ACC112 (cell line): ENCODE data around the gene SMG6.
"Not testable (repeated sequence)": the region's sequence is repeated elsewhere in the genome, so short reads cannot be mapped to it uniquely, and the experiment has no call there.

ENCODE experiments used
- H2AFZ ChIP-seq: fragments of 200-600 bp; sonication (generic); one replicate; pipeline ENCODE4 v1.6.0; 2017; ENCODE audit warnings: antibody characterized with exemption, low read length; ENCODE audit not compliant: unreplicated experiment
- H3K27ac ChIP-seq: fragments of 200-600 bp; sonication (generic); 2 replicates; pipeline ENCODE4 v1.5.1; 2014; ENCODE audit warnings: low read depth, mild to moderate bottlenecking, antibody characterized with exemption, low read length, moderate library complexity
- H3K27me3 ChIP-seq: fragments of 200-600 bp; sonication (generic); 2 replicates; pipeline ENCODE4 v1.6.1; 2014; ENCODE audit warnings: mild to moderate bottlenecking, antibody characterized with exemption, low read length, moderate library complexity, mixed read lengths; ENCODE audit not compliant: insufficient read depth
- H3K36me3 ChIP-seq: fragments of 200-600 bp; sonication (generic); 2 replicates; pipeline ENCODE4 v1.6.1; 2016; ENCODE audit warnings: mild to moderate bottlenecking, antibody characterized with exemption, low read length, moderate library complexity, mixed read lengths; ENCODE audit not compliant: insufficient read depth
- H3K4me1 ChIP-seq: fragments of 200-600 bp; sonication (generic); one replicate; pipeline ENCODE4 v1.6.1; 2016; ENCODE audit warnings: low read length, mixed read lengths; ENCODE audit not compliant: insufficient read depth, unreplicated experiment, control insufficient read depth
- H3K4me3 ChIP-seq: fragments of 200-600 bp; sonication (generic); 2 replicates; pipeline ENCODE4 v1.5.1; 2014; ENCODE audit warnings: mild to moderate bottlenecking, low read depth, low read length
- H3K79me2 ChIP-seq: fragments of 200-600 bp; sonication (generic); one replicate; pipeline ENCODE4 v1.6.0; 2016; ENCODE audit warnings: low read length; ENCODE audit not compliant: control insufficient read depth, unreplicated experiment, insufficient read depth

SMG6 gene

DNA sequence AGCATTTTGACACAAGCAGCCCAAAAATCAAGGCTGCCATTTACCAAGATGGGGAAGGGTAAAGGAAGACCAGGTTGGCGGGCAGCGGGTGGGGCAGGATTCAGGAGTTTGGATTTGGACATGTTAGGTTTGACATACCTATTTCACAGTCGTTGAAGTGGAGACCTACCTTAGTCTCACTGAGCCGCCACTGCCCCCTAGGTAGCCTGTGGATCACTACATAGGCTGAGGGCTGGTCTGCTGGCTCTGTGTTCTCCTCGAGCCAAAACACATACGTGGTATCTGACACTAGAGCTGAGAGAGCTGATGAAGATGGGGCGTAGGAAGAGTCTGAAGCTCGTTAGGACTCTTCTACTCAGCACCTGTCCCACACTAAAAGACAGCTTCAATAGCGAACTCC is 133.6 kb downstream of the SMG6 start:
- Histone ChIP-seq H3K36me3 (peaks cover 10% of the 10 kb centered on the region; the same call in 1 of the 2 replicates), H3K79me2 (no peaks in the 10 kb centered on the region), H3K4me1 (peaks cover 38% of the 10 kb centered on the region), H3K4me3 (no peak overlapping the region), H3K27me3 (no peaks in the 10 kb centered on the region), H3K27ac (no peak overlapping the region), H2AFZ (no peak overlapping the region)

DNA sequence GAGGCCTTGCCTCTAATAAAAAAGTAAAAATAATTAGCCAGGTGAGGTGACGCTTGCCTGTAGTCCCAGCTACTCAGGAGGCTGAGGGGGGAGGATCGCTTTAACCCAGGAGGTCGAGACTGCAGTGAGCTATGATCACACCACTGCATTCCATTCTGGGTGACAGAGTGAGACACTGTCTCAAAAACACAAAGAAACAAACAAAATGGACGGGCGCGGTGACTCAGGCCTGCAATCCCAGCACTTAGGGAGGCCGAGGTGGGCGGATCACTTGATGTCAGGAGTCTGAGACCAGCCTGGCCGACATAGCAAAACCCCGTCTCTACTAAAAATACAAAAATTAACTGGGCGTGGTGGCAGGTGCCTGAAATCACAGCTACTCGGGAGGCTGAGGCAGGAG is 137.9 kb downstream of the SMG6 start:
- H2AFZ ChIP-seq, H3K4me3 ChIP-seq, H3K27me3 ChIP-seq, H3K79me2 ChIP-seq, H3K27ac ChIP-seq, H3K4me1 ChIP-seq, H3K36me3 ChIP-seq: not testable (repeated sequence)

DNA sequence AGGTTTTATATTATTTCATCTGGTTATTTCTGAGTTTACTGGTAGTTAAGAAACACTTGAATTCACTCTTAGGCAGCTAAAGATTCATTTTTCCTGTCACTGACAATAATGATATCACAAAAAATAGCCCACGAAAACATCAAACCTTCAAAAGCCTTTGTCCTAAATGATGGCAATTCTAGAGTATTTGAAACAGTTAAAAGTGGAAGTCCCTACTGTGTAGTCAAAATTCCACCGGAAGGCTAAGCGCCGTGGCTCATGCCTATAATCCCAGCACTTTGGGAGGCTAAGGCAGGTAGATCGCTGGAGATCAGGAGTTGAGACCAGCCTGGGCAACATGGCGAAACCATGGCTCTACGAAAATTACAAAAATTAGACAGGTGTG is 145.2 kb downstream of the SMG6 start:
- no peak overlapping the region for H3K4me3 ChIP-seq
- H3K4me1 ChIP-seq, result peaks cover 29% of the 10 kb centered on the region
- H2AFZ ChIP-seq, result no peak overlapping the region
- H3K27me3 ChIP-seq, result no peaks in the 10 kb centered on the region
- H3K36me3 ChIP-seq, result no peaks in the 10 kb centered on the region
- peak overlapping the region; percentile 90 for H3K27ac ChIP-seq
- no peaks in the 10 kb centered on the region for H3K79me2 ChIP-seq

DNA sequence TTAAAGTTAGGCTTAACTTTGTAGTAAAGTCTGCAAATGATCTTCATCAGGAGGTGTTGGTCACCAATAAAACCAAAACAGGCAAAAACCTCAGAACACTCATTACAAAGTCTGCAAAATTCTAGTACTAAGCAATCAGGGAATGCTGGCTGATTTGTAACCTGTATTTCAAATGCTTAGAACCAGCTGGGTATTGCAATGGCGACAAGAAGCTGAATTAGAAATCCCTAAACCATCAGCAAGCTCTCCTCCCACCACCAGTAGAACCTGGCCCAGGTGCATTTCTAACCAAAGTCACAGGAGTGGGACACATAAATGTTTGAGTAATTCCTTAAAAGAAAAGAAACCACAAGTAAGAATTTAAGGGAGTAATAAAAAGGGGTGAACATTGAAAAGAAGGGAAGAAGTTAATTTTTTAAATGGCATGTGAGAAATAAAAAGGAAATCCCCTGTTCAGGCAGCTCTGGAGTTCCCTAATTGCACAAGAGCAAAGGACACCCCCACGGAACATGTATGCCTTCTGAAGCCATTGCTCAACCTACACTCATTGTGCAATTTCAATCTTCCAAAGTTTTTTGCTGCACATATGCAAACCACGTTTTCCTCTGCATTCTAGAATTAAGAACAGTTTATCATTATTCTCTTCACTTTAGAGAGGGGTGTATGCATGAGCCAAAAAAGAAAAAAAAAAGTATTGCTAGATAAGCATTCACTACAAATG is 145.8 kb downstream of the SMG6 start:
- Histone ChIP-seq H3K27me3 (no peaks in the 10 kb centered on the region), H3K4me3 (peak overlapping the region; percentile 12; the same call in 1 of the 2 replicates), H3K79me2 (no peaks in the 10 kb centered on the region), H3K36me3 (no peaks in the 10 kb centered on the region), H3K27ac (peak overlapping the region; percentile 90), H2AFZ (no peak overlapping the region), H3K4me1 (peaks cover 29% of the 10 kb centered on the region)

DNA sequence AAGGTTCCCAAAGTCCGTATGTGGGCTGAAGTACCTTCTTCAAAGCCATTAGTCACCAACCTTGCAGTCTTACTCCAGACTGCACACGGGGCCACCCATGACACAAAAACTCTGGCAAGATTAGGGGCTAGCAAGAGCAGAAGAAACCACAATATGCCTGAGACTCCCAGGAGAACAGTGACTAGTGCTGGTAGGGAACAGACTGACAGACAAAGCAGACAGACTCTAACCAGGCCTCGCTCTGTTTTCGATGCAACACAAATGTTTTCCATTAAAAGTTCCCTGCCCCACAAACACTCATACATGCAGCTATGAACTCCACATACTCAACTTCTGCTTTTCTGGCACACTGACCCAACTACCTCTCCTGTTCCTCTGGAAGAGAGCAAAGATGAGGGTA is 146.5 kb downstream of the SMG6 start:
- H3K27ac ChIP-seq, result peak overlapping the region; percentile 90
- H3K27me3 ChIP-seq, result no peaks in the 10 kb centered on the region
- no peaks in the 10 kb centered on the region for H3K36me3 ChIP-seq
- H2AFZ ChIP-seq, result no peak overlapping the region
- H3K4me3 ChIP-seq, result peak overlapping the region; percentile 12; the same call in 1 of the 2 replicates
- H3K79me2 ChIP-seq, result no peaks in the 10 kb centered on the region
- peaks cover 29% of the 10 kb centered on the region for H3K4me1 ChIP-seq

DNA sequence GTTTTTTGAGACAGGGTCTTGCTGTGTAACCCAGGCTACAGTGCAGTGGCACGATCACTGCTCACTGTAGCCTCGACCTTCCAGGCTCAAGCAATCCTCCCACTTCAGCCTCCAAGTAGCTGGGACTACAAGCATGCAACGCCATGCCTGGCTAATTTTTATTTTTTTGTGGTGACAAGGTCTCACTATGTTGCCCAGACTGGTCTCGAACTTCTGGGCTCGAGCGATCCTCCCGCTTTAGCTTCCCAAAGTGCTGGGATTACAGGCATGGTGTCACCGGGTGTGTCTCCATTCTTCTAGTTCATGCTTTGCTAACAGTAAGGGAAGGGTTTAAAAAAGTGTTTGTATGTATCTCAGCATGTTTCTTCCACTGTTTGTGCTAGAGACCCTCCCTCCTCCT is 146.9 kb downstream of the SMG6 start:
- Histone ChIP-seq H3K4me1 (peaks cover 29% of the 10 kb centered on the region), H3K79me2 (no peaks in the 10 kb centered on the region), H2AFZ (no peak overlapping the region), H3K27me3 (no peaks in the 10 kb centered on the region), H3K27ac (peak overlapping the region; percentile 90), H3K4me3 (peak overlapping the region; percentile 12; the same call in 1 of the 2 replicates), H3K36me3 (no peaks in the 10 kb centered on the region)

DNA sequence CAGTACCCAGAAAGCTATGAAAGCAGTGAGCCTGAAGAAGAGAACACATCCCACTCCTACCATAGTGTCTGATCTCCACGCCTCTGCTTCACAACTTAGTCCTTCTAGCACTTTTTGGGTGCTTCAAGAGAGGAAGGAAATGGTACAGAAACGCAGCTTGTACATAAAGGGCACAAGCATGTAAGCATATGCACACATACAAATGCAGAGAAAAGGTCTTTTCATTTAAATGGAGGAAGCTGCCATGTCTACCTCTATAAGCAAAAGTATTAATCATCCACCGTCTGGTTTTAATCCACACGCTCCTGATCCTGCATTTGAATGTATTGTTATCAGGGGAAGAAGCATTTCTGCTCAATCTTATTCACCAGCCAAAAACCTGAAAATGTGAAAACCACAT is 148.0 kb downstream of the SMG6 start:
- peaks cover 2% of the 10 kb centered on the region; the same call in 1 of the 2 replicates for H3K36me3 ChIP-seq
- peaks cover 29% of the 10 kb centered on the region for H3K4me1 ChIP-seq
- no peaks in the 10 kb centered on the region for H3K79me2 ChIP-seq
- H3K27ac ChIP-seq, result no peak overlapping the region
- H3K27me3 ChIP-seq, result no peaks in the 10 kb centered on the region
- no peak overlapping the region for H3K4me3 ChIP-seq
- H2AFZ ChIP-seq, result no peak overlapping the region

DNA sequence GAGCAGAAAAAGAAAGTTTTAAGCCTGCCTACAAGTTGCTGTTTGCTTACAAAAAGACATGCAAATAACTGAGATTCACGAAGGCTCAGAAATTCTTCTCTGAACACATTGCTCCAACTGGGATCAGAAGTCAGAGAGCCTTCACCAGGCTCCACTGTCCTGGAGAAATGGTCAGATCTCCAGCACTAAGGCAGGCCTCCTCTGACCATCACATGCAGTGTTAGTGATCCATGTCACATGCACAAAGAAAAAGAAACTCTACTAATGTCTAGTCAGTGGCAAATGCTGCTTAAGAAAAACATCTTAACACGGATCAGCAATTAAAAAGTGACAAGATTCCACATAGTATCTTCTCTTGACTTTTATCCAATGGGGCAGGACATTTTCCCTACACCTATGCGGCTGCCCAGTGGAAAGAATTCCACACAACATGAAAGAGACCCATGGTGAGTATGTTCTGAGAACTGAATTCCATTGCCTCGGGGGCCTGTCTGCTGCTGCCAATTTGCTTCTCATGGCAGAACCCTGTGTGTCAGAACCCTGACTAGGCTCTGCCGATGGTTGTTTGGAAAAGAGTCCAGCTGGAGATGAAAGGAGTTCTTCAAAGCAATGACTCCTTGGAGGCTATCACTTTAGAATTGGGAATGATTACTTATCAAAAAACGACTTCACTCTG is 152.1 kb downstream of the SMG6 start:
- no peaks in the 10 kb centered on the region for H3K27me3 ChIP-seq
- H3K79me2 ChIP-seq, result no peaks in the 10 kb centered on the region
- peaks cover 2% of the 10 kb centered on the region for H3K4me1 ChIP-seq
- no peak overlapping the region for H3K4me3 ChIP-seq
- H3K27ac ChIP-seq, result no peak overlapping the region
- H2AFZ ChIP-seq, result no peak overlapping the region
- peaks cover 5% of the 10 kb centered on the region; the same call in 1 of the 2 replicates for H3K36me3 ChIP-seq

DNA sequence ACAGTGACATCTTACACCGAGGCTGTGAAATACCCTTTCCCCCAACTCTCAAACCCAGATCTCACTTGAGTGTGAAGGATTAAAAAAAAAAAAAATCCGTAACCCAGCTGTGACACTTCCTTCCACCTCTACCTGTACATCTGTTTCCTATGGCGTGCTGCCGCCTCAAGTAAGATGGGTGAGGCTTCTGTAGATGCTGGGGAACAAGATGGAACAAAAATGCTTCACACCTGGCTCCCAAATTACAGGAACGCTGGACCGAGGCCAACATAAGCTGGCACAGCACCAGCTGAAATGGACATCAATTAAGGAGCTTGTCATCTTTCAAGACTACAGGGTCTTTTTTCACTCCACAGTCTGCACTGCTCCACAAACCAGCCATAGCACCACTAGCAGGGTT is 152.8 kb downstream of the SMG6 start:
- Histone ChIP-seq H3K36me3 (peaks cover 5% of the 10 kb centered on the region; the same call in 1 of the 2 replicates), H3K4me3 (no peak overlapping the region), H3K4me1 (no peaks in the 10 kb centered on the region), H3K27me3 (no peaks in the 10 kb centered on the region), H2AFZ (no peak overlapping the region), H3K79me2 (no peaks in the 10 kb centered on the region), H3K27ac (no peak overlapping the region)

DNA sequence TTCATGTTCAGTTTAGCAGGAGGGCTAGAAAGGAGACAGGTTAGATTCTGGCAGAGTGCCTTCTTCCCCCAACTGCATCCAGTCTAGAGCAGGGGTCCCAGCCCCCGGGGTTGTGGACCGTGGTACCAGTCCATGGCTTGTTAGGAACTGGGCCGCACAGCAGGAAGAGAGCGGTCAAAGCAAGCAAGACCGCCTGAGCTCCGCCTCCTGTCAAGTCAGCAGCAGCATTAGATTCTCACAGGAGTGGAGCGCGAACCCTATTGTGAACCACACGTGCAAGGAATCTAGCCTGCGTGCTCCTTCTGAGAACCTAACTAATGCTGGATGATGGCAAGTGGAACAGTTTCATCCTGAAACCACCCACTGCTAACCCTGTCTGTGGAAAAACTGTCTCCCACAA is 153.7 kb downstream of the SMG6 start:
- Histone ChIP-seq H3K36me3 (peaks cover 5% of the 10 kb centered on the region; the same call in 1 of the 2 replicates), H3K4me1 (no peaks in the 10 kb centered on the region), H3K79me2 (no peaks in the 10 kb centered on the region), H3K27me3 (no peaks in the 10 kb centered on the region), H3K27ac (no peak overlapping the region), H3K4me3 (no peak overlapping the region), H2AFZ (no peak overlapping the region)
